Endothelial cell of umbilical vein (primary cell): ENCODE data around the gene MAGI3. TPM values are rescaled to one million over a fixed set of nuclear protein-coding genes. Genes with fewer than 3 reads are reported as not detected.

Experiments used
- BruUV-seq: library from RNA; stranded (reverse); fragments of 400-500 nt; replicated peaks from 2 replicates; lab custom pipeline; 2021; lab: Mats Ljungman, UMichigan
- CTCF ChIA-PET: fragments of 300-600, 350-600 bp; sonication (Branson Sonifier 250); formaldehyde crosslinking; loops from one replicate; lab custom pipeline; 2021; ENCODE audit warnings: antibody characterized with exemption, inconsistent platforms; lab: Charles Lee
- POLR2A ChIA-PET: fragments of 300-600, 350-600 bp; sonication (Branson Sonifier 250); formaldehyde crosslinking; loops from one replicate; lab custom pipeline; 2021; ENCODE audit warnings: antibody characterized with exemption, inconsistent platforms; lab: Charles Lee
- DNase-seq: peaks from one replicate; pipeline ENCODE4 v3.0.0-alpha.2; 2011; ENCODE audit warnings: low read depth, low spot score
- FAIRE-seq: peaks from 2 replicates; lab custom pipeline; 2011; peaks lifted over from hg19 to GRCh38; lab: Jason Lieb, UNC
- H2AFZ ChIP-seq: 2 replicates; pipeline ENCODE4 v1.6.0; 2012; ENCODE audit warnings: low read depth, low read length, control low read depth, inconsistent platforms
- H3K27ac ChIP-seq: 2 replicates; pipeline ENCODE4 v1.5.1; 2011; ENCODE audit warnings: low read depth, mild to moderate bottlenecking, control low read depth, low read length, moderate library complexity; ENCODE audit not compliant: insufficient read depth
- H3K27me3 ChIP-seq, 2 experiments: 2 replicates each; pipeline versions ENCODE4 v1.6.0 to v1.6.1; 2011; ENCODE audit warnings: low read length in 2 of 2, mixed read lengths in 1 of 2; ENCODE audit not compliant: control insufficient read depth in 2 of 2, insufficient read depth in 2 of 2
- H3K36me3 ChIP-seq, 2 experiments: 2 replicates in 1 of 2; 3 replicates in 1 of 2; pipeline ENCODE4 v1.5.1; 2011; ENCODE audit warnings: low read length in 2 of 2, mild to moderate bottlenecking in 1 of 2, moderate library complexity in 1 of 2; ENCODE audit not compliant: control insufficient read depth in 2 of 2, insufficient read depth in 2 of 2; ENCODE audit errors: extremely low read depth in 1 of 2
- H3K4me1 ChIP-seq: 3 replicates; pipeline ENCODE4 v1.5.1; 2011; ENCODE audit warnings: mild to moderate bottlenecking, low read length; ENCODE audit not compliant: control insufficient read depth, insufficient read depth; ENCODE audit errors: extremely low read depth
- H3K4me2 ChIP-seq: 2 replicates; pipeline ENCODE4 v1.6.1; 2011; ENCODE audit warnings: low read length, control low read depth, mixed read lengths; ENCODE audit not compliant: insufficient read depth
- H3K4me3 ChIP-seq, 3 experiments: fragments of 200-600 bp in 1 of 3; sonication (generic), shearing (Covaris generic) in 1 of 3; replicated peaks in 1 of 3; 2 replicates each; pipeline ENCODE4 v1.5.1; 2011 to 2016; ENCODE audit warnings: control low read depth in 3 of 3, low read length in 3 of 3, mild to moderate bottlenecking in 2 of 3, inconsistent platforms in 1 of 3, low read depth in 1 of 3, moderate library complexity in 1 of 3; ENCODE audit not compliant: insufficient read depth in 1 of 3
- H3K79me2 ChIP-seq: 2 replicates; pipeline ENCODE4 v1.6.0; 2012; ENCODE audit warnings: low read length, inconsistent platforms; ENCODE audit not compliant: control insufficient read depth, insufficient read depth
- H3K9ac ChIP-seq: replicated peaks from 2 replicates; pipeline ENCODE3; 2011; ENCODE audit warnings: low read length, control low read depth; ENCODE audit not compliant: insufficient read depth; ENCODE audit errors: extremely low read depth
- H3K9me1 ChIP-seq: replicated peaks from 3 replicates; pipeline ENCODE4 v1.6.0; 2011; ENCODE audit warnings: mild to moderate bottlenecking, low read length; ENCODE audit not compliant: control insufficient read depth, insufficient read depth; ENCODE audit errors: extremely low read depth
- H3K9me3 ChIP-seq: replicated peaks from 2 replicates; pipeline ENCODE4 v1.5.1; 2012; ENCODE audit warnings: low read length, inconsistent platforms; ENCODE audit not compliant: control insufficient read depth, insufficient read depth
- H4K20me1 ChIP-seq: replicated peaks from 2 replicates; pipeline ENCODE3; 2011; ENCODE audit warnings: mild to moderate bottlenecking, low read length; ENCODE audit not compliant: control insufficient read depth, insufficient read depth; ENCODE audit errors: extremely low read depth
- EZH2 ChIP-seq: IDR thresholded peaks from 2 replicates; pipeline ENCODE4 v1.6.1; 2012; ENCODE audit warnings: borderline replicate concordance, low read depth, mild to moderate bottlenecking, moderate library complexity, low read length, inconsistent platforms; ENCODE audit not compliant: severe bottlenecking
- FOS ChIP-seq: IDR thresholded peaks from 2 replicates; pipeline ENCODE4 v1.6.1; 2011; ENCODE audit warnings: mild to moderate bottlenecking, low read length, moderate library complexity, borderline replicate concordance; ENCODE audit not compliant: insufficient read depth
- GATA2 ChIP-seq: IDR thresholded peaks from 2 replicates; pipeline ENCODE4 v1.7.0; 2011; ENCODE audit warnings: low read depth, mild to moderate bottlenecking, moderate library complexity, mixed read lengths, low read length; ENCODE audit not compliant: insufficient read length, insufficient read depth
- JUN ChIP-seq: IDR thresholded peaks from 2 replicates; pipeline ENCODE4 v1.6.1; 2011; ENCODE audit warnings: borderline replicate concordance, low read depth; ENCODE audit not compliant: insufficient read length, insufficient read depth
- MYC ChIP-seq: IDR thresholded peaks from one replicate; pipeline ENCODE4 v1.6.1; 2011; ENCODE audit warnings: mild to moderate bottlenecking, low read depth, low read length
- POLR2A ChIP-seq: IDR thresholded peaks from 2 replicates; pipeline ENCODE4 v1.6.1; 2012; ENCODE audit warnings: low read depth, mild to moderate bottlenecking, control low read depth, low read length
- POLR2AphosphoS5 ChIP-seq: IDR thresholded peaks from 2 replicates; pipeline ENCODE4 v1.6.1; 2012; ENCODE audit warnings: low read depth, mild to moderate bottlenecking, control low read depth, low read length, moderate library complexity; ENCODE audit not compliant: insufficient read depth
- dilution Hi-C: fragments of 300-500 bp; cut with MboI; formaldehyde crosslinking; loops from one replicate; pipeline ENCODE4 v1.15.0; 2019; ENCODE audit warnings: low sequenced_read_pairs; ENCODE audit not compliant: extremely low pct_ligation_motif_present
- intact Hi-C: fragments of 100-400 bp; cut with micrococcal nuclease; formaldehyde crosslinking; loops from one replicate; pipeline ENCODE4 v1.10.0; 2022
- polyA plus RNA-seq, 4 experiments: library from polyadenylated mRNA; depleted of rRNA in 3 of 4; stranded (reverse) in 3 of 4; unstranded in 1 of 4; fragments of >200 nt; gene quantifications; 2 replicates each; pipeline versions ENCODE4 v1.2.1 to v1.2.3, GENCODE V29; 2011 to 2012; ENCODE audit warnings: missing spikeins in 1 of 4
- total RNA-seq: library from RNA; stranded (reverse); gene quantifications from 2 replicates; pipeline ENCODE4 v1.2.3, GENCODE V29; 2021
- TF ChIP-seq, protein P1 (sequence below): IDR thresholded peaks from 2 replicates; pipeline ENCODE4 v1.6.1; 2011; ENCODE audit not compliant: insufficient read depth, insufficient read length
- TF ChIP-seq, protein P2 (sequence below), 2 donors: IDR thresholded peaks; 1 replicate in 1 of 2; 2 replicates in 1 of 2; pipeline ENCODE4 v1.5.1; 2011; ENCODE audit warnings: low read length in 2 of 2, mild to moderate bottlenecking in 2 of 2, moderate library complexity in 2 of 2, control low read depth in 1 of 2, inconsistent platforms in 1 of 2, low read depth in 1 of 2; ENCODE audit not compliant: insufficient read depth in 1 of 2; ENCODE audit errors: extremely low read depth in 1 of 2

The MAGI3 gene
- total and polyA plus RNA-seq, 2 donors (not counting 3 experiments of a cell fraction or from before 2014, with no cell fraction given): 2.8 to 16.1 TPM

DNA sequence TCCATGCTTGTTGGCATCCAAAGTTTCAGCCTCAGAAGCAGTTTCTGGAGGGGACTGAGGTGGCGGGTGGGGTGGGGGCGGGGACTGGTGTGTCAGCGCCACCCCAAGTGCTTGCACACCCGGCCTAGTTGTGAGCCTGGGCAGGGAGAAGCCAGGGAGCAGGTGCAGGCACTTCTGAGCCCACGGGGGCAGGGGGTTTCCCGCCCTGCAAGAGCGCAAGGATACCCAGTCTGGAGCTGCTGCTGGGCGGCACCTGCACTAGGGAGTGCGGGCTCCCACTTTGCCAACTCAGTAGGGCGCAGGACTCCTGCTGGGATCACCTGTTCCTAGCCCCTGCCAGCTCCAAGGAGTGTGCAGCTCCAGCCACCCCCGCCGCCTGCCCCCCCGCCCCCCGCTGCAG, 33.5 kb downstream of the MAGI3 start:
- DNase-seq: no peak
- Histone ChIP-seq H3K36me3 (no peaks in the 10 kb centered on the region), H2AFZ (no peak overlapping the region), H3K9ac (no peak overlapping the region), H3K9me3 (no peaks in the 10 kb centered on the region), H3K27me3 (no peaks in the 10 kb centered on the region), H4K20me1 (peaks cover 2% of the 10 kb centered on the region), H3K4me2 (no peak overlapping the region), H3K27ac (no peak overlapping the region), H3K79me2 (peaks cover 12% of the 10 kb centered on the region), H3K4me1 (no peaks in the 10 kb centered on the region), H3K4me3 (no peak overlapping the region), H3K9me1 (no peaks in the 10 kb centered on the region)
- POLR2A ChIA-PET: no interaction called here
- TF ChIP-seq MYC (no peak), POLR2AphosphoS5 (no peak)
- no peak for FAIRE-seq
- BruUV-seq: no TSS peak
- CTCF ChIA-PET: no interaction called here
- dilution Hi-C loops (no loop called here), intact Hi-C loops (no loop called here)

DNA sequence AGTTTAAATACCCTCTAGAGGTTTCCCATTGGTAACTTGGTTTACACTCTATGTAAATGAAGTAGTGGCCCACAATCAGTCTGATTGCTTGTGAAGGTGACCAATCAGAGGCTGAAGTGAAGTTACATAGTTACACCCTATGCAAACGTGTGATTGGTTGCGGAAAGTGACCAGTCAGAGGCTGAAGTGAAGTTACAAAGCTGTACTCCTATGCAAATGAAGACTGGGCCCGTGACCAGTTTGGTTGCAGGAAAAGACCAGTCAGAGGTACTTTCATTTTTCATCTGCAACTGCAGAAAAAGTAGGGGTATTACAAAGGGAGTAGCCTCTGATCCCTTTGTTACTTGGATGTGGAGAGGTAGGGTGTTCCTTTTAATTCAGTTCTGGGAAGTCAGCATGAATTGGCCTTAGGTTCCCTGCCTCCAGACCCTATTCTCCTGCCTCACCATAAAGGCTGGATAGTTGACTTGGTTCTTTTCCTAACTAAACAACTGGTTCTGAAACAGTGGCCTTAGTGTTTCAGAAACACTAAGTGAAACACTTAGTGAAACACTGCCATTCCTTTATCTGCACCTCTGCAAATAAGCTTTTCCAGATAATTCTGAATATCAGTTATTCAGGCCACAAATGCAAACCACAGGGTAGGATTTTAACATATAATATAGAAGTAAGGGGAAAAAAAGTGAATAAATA, 39.3 kb downstream of the MAGI3 start:
- intact Hi-C loops: no loop called here
- Histone ChIP-seq H3K36me3 (no peaks in the 10 kb centered on the region), H4K20me1 (peaks cover 5% of the 10 kb centered on the region), H3K4me2 (no peak overlapping the region), H3K79me2 (peaks cover 7% of the 10 kb centered on the region), H3K9me3 (no peaks in the 10 kb centered on the region), H3K4me1 (no peaks in the 10 kb centered on the region), H3K27me3 (no peaks in the 10 kb centered on the region), H3K27ac (no peak overlapping the region), H3K4me3 (no peak overlapping the region), H3K9me1 (no peaks in the 10 kb centered on the region), H3K9ac (no peak overlapping the region), H2AFZ (no peak overlapping the region)
- POLR2A ChIA-PET: no interaction called here
- DNase-seq (no peak), FAIRE-seq (no peak)
- no TSS peak for BruUV-seq
- TF ChIP-seq POLR2A (no peak), EZH2 (no peak), GATA2 (no peak), FOS (no peak), JUN (no peak), POLR2AphosphoS5 (no peak), MYC (no peak)
- TF ChIP-seq, protein P1, sequence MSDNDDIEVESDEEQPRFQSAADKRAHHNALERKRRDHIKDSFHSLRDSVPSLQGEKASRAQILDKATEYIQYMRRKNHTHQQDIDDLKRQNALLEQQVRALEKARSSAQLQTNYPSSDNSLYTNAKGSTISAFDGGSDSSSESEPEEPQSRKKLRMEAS: no peak
- TF ChIP-seq, protein P2, sequence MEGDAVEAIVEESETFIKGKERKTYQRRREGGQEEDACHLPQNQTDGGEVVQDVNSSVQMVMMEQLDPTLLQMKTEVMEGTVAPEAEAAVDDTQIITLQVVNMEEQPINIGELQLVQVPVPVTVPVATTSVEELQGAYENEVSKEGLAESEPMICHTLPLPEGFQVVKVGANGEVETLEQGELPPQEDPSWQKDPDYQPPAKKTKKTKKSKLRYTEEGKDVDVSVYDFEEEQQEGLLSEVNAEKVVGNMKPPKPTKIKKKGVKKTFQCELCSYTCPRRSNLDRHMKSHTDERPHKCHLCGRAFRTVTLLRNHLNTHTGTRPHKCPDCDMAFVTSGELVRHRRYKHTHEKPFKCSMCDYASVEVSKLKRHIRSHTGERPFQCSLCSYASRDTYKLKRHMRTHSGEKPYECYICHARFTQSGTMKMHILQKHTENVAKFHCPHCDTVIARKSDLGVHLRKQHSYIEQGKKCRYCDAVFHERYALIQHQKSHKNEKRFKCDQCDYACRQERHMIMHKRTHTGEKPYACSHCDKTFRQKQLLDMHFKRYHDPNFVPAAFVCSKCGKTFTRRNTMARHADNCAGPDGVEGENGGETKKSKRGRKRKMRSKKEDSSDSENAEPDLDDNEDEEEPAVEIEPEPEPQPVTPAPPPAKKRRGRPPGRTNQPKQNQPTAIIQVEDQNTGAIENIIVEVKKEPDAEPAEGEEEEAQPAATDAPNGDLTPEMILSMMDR (IDR thresholded peaks at IDR 0.05; ENCODE audit: extremely low read depth in 1 of 2, insufficient read depth in 1 of 2, low read depth in 1 of 2, low read length in 2 of 2): no peak
- CTCF ChIA-PET: interaction anchor here (1.1 kb wide), 1 partner anchor 27 kb away, joined by 3 read pairs; no protein-coding TSS in a partner anchor
- dilution Hi-C loops: no loop called here
